MM.1S (cell line): ENCODE measurements around the gene PPM1G.

ENCODE experiments used
- DNase-seq: peaks from one replicate; pipeline ENCODE4 v3.0.0-alpha.2; 2015
- H2AFZ ChIP-seq: fragments of 300-600 bp; sonication (generic); 2 replicates; pipeline ENCODE4 v1.6.0; 2016; ENCODE audit warnings: antibody characterized with exemption, low read length
- H3F3A ChIP-seq: fragments of 300-600 bp; sonication (generic); 2 replicates; pipeline ENCODE4 v1.6.1; 2016; ENCODE audit warnings: mild to moderate bottlenecking, antibody characterized with exemption, low read length, moderate library complexity, mixed read lengths; ENCODE audit not compliant: insufficient read depth
- H3K27ac ChIP-seq: fragments of 300-600 bp; sonication (generic); 2 replicates; pipeline ENCODE4 v1.5.1; 2016; ENCODE audit warnings: mild to moderate bottlenecking, low read length
- H3K27me3 ChIP-seq: fragments of 300-600 bp; sonication (generic); replicated peaks from 2 replicates; pipeline ENCODE4 v1.6.0; 2016; ENCODE audit warnings: low read length; ENCODE audit not compliant: insufficient read depth
- H3K36me3 ChIP-seq: fragments of 300-600 bp; sonication (generic); replicated peaks from 2 replicates; pipeline ENCODE4 v1.6.1; 2016; ENCODE audit warnings: mild to moderate bottlenecking, low read length, mixed read lengths; ENCODE audit not compliant: insufficient read depth
- H3K4me1 ChIP-seq: fragments of 300-600 bp; sonication (generic); 2 replicates; pipeline ENCODE4 v1.6.1; 2016; ENCODE audit warnings: low read length, mixed read lengths
- H3K4me2 ChIP-seq: fragments of 300-600 bp; sonication (generic); 2 replicates; pipeline ENCODE4 v1.6.0; 2016; ENCODE audit warnings: low read depth, low read length
- H3K4me3 ChIP-seq: fragments of 300-600 bp; sonication (generic); 2 replicates; pipeline ENCODE4 v1.5.1; 2016; ENCODE audit warnings: low read length, mixed read lengths
- H3K79me2 ChIP-seq: fragments of 300-600 bp; sonication (generic); 2 replicates; pipeline ENCODE4 v1.6.1; 2016; ENCODE audit warnings: mixed run types, low read length, mixed read lengths
- H3K9ac ChIP-seq: fragments of 300-600 bp; sonication (generic); 2 replicates; pipeline ENCODE4 v1.6.1; 2016; ENCODE audit warnings: low read length, mixed read lengths
- H3K9me2 ChIP-seq: fragments of 300-600 bp; sonication (generic); replicated peaks from 2 replicates; pipeline ENCODE4 v1.6.1; 2016; ENCODE audit warnings: mild to moderate bottlenecking, low read length, mixed read lengths; ENCODE audit not compliant: insufficient read depth
- H3K9me3 ChIP-seq: fragments of 300-600 bp; sonication (generic); replicated peaks from 2 replicates; pipeline ENCODE4 v1.6.1; 2016; ENCODE audit warnings: mild to moderate bottlenecking, low read length, mixed read lengths; ENCODE audit not compliant: insufficient read depth
- H4K20me1 ChIP-seq: fragments of 300-600 bp; sonication (generic); 2 replicates; pipeline ENCODE4 v1.6.1; 2016; ENCODE audit warnings: mild to moderate bottlenecking, low read length, moderate library complexity, mixed read lengths; ENCODE audit not compliant: insufficient read depth
- EZH2 ChIP-seq: fragments of 300-600 bp; sonication (generic); optimal IDR thresholded peaks from 2 replicates; pipeline ENCODE3; 2017; ENCODE audit warnings: low read depth, mild to moderate bottlenecking, antibody characterized with exemption, low read length, mixed read lengths
- EZH2phosphoT487 ChIP-seq: fragments of 300-600 bp; sonication (generic); IDR thresholded peaks from 2 replicates; pipeline ENCODE4 v1.6.1; 2018; ENCODE audit warnings: antibody characterized with exemption, low read length
- TF ChIP-seq, protein P1 (sequence below): fragments of 300-600 bp; sonication (generic); IDR thresholded peaks from 2 replicates; pipeline ENCODE4 v1.5.1; 2016; ENCODE audit warnings: antibody characterized with exemption, low read length, mixed read lengths

The PPM1G gene, protein sequence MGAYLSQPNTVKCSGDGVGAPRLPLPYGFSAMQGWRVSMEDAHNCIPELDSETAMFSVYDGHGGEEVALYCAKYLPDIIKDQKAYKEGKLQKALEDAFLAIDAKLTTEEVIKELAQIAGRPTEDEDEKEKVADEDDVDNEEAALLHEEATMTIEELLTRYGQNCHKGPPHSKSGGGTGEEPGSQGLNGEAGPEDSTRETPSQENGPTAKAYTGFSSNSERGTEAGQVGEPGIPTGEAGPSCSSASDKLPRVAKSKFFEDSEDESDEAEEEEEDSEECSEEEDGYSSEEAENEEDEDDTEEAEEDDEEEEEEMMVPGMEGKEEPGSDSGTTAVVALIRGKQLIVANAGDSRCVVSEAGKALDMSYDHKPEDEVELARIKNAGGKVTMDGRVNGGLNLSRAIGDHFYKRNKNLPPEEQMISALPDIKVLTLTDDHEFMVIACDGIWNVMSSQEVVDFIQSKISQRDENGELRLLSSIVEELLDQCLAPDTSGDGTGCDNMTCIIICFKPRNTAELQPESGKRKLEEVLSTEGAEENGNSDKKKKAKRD

DNA sequence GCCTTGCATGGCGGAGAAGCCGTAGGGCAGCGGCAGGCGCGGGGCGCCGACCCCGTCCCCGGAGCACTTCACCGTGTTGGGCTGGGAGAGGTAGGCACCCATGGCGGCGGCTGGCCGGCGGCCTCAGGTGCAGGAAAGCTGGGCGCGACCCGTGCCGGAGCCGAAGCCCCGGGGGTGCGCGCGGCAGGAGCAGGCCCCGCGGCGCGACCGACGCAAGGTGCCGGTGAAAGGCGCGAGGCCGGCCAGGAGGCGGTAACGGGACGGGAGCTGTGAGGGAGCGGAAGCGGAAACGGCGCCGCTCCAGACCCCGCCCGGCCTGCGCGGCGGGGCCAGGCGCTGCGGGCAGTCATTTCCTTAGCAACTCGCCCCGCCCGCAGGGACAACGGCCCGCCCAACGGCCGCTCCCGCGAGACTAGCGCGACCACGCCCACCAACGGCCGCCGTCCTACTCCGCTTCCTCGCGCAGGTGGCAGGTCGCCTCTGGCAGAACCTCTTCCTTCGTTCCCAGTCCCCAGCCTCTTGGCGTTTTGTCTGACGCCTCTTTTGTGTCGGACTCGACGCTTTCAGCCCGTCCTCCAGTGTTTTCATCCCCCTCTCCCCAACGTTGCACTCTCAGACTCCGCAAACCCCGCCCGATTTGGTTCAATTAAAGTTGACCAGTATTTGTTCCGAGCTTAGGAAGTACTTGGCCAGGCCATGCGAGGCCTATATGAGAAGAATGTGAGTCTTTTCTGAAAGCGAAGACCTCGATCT, at the start of gene PPM1G:
Gene PPM1G (minus strand): TSS at position 271 of the 753 bp plus-strand sequence. CDS start 169 bp downstream, at position 102.
- H3K9me3 ChIP-seq: no peaks in the 10 kb centered on the region
- no peaks in the 10 kb centered on the region for H3K9me2 ChIP-seq
- H3K4me2 ChIP-seq: peak within 1 kb of the TSS; percentile 97
- peak within 1 kb of the TSS; percentile 91 for H3K9ac ChIP-seq
- H3K36me3 ChIP-seq: 0 out of 2 replicates have a peak, but pooled peaks cover 3% of the 10 kb centered on the region
- peaks cover 14% of the 10 kb centered on the region; the same call in 1 of the 2 replicates for H3F3A ChIP-seq
- H3K4me1 ChIP-seq: peaks cover 10% of the 10 kb centered on the region
- peak within 1 kb of the TSS; percentile 99 for H2AFZ ChIP-seq
- H3K27me3 ChIP-seq: no peaks in the 10 kb centered on the region
- H3K79me2 ChIP-seq: peaks cover 49% of the 10 kb centered on the region
- H3K4me3 ChIP-seq: peak within 1 kb of the TSS; percentile 95
- peaks cover 5% of the 10 kb centered on the region; the same call in 1 of the 2 replicates for H4K20me1 ChIP-seq
- peak; percentile 95 for DNase-seq
- no peak for TF ChIP-seq EZH2
- TF ChIP-seq, protein P1, sequence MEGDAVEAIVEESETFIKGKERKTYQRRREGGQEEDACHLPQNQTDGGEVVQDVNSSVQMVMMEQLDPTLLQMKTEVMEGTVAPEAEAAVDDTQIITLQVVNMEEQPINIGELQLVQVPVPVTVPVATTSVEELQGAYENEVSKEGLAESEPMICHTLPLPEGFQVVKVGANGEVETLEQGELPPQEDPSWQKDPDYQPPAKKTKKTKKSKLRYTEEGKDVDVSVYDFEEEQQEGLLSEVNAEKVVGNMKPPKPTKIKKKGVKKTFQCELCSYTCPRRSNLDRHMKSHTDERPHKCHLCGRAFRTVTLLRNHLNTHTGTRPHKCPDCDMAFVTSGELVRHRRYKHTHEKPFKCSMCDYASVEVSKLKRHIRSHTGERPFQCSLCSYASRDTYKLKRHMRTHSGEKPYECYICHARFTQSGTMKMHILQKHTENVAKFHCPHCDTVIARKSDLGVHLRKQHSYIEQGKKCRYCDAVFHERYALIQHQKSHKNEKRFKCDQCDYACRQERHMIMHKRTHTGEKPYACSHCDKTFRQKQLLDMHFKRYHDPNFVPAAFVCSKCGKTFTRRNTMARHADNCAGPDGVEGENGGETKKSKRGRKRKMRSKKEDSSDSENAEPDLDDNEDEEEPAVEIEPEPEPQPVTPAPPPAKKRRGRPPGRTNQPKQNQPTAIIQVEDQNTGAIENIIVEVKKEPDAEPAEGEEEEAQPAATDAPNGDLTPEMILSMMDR: no peak
- TF ChIP-seq EZH2phosphoT487: no peak
- H3K27ac ChIP-seq: peak within 1 kb of the TSS; percentile 75

DNA sequence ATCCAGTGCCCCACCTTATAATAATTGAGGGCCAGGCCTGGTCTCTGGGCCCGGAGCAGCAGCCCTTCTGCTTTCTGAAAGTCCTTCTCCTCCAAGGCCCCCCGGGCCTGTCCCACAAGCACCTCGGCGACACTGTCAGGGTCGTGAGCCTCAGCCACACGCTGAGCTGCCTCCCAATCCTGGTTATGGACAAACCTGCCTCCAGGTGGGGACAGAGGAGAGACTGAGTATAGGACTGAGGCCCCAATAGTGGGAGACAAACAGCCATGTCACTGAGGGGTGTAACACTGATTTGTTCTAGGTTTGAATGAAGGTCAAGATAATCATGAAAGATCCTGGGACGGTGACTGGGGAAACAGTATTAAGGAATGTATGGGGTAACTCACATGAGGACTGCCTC, 44.6 kb upstream of the PPM1G start:
- Histone ChIP-seq H4K20me1 (no peaks in the 10 kb centered on the region), H3K4me2 (no peak overlapping the region), H3K4me3 (no peak overlapping the region), H3K27ac (no peak overlapping the region), H3K27me3 (no peaks in the 10 kb centered on the region), H3K36me3 (no peaks in the 10 kb centered on the region), H3F3A (no peaks in the 10 kb centered on the region), H3K9me2 (no peaks in the 10 kb centered on the region), H3K9me3 (no peaks in the 10 kb centered on the region), H3K79me2 (no peaks in the 10 kb centered on the region), H3K9ac (no peak overlapping the region), H3K4me1 (no peaks in the 10 kb centered on the region), H2AFZ (no peak overlapping the region)
- no peak for DNase-seq
- TF ChIP-seq, protein P1: no peak
- TF ChIP-seq EZH2phosphoT487 (no peak), EZH2 (no peak)

DNA sequence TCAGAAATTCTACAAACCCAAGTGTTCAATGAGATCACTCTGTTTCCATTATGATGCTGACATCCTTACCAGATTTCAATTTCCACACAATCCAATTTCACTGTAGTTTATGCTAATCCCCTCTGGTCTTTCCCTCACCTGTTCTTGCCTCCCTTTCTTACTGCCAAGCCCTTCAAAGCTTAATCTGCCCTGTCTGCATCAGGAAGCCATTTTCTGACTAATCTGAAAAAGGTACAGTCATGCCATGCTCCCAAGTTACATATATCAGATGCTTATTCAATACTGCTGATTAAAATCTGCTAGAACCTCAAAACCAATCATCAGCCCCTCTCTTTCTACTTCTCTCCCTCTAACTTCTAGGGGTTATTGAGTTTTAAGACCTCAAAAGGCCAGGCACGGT, 41.7 kb upstream of the PPM1G start:
- TF ChIP-seq EZH2: no peak
- TF ChIP-seq, protein P1: no peak
- TF ChIP-seq EZH2phosphoT487: no peak
- Histone ChIP-seq H3K79me2 (no peaks in the 10 kb centered on the region), H4K20me1 (no peaks in the 10 kb centered on the region), H3K4me2 (no peak overlapping the region), H3K27me3 (no peaks in the 10 kb centered on the region), H3K27ac (no peak overlapping the region), H3F3A (no peaks in the 10 kb centered on the region), H3K9ac (no peak overlapping the region), H3K4me1 (no peaks in the 10 kb centered on the region), H3K9me2 (no peaks in the 10 kb centered on the region), H3K36me3 (no peaks in the 10 kb centered on the region), H2AFZ (no peak overlapping the region), H3K9me3 (no peaks in the 10 kb centered on the region), H3K4me3 (no peak overlapping the region)
- no peak for DNase-seq
